Measurements from ENCODE around the gene COPZ1. TPM values are rescaled to one million over a fixed set of nuclear protein-coding genes. Genes with fewer than 3 reads are reported as not detected.

The COPZ1 gene
- total RNA-seq, 1 experiment from 2014 or later: 104 TPM

DNA sequence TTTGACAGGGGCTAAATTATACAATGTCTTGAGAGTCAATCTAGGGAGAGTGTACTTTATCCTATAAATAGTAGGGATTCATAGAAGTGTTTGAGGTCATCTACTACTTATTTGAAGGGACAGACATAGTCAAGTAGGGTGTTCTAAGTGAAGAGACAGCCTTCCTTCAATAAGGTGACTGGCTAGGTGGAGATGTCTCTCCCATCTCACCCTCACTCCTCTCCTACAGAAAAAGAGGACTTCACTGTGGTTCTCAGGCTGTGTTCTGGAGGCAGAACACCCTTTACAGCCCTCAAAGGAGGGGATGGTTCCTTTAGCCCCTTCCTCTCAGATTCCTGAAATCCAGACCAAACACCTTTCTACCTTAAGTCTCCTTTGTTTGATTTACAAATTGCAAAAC is 21.3 kb upstream of the COPZ1 start:
- Histone ChIP-seq H4K5ac (ENCODE audit: insufficient read length, low read depth, low read length) (no peak overlapping the region), H2BK5ac (ENCODE audit: insufficient read length, low read length) (no peak overlapping the region), H2AFZ (ENCODE audit: low read length) (no peak overlapping the region), H4K20me1 (ENCODE audit: control insufficient read depth, insufficient read depth, insufficient read length) (no peaks in the 10 kb centered on the region), H3K27ac (ENCODE audit: insufficient read length, low read depth, low read length) (no peak overlapping the region), H2AK5ac (ENCODE audit: insufficient read length, low read length) (no peak overlapping the region), H3K4ac (ENCODE audit: low read depth, low read length) (no peak overlapping the region), H2BK20ac (ENCODE audit: low read depth, low read length, poor library complexity, severe bottlenecking) (no peak overlapping the region), H3K23ac (ENCODE audit: insufficient read length, low read depth, low read length) (no peak overlapping the region), H2BK12ac (ENCODE audit: insufficient read length, low read depth, low read length) (no peak overlapping the region), H3K23me2 (ENCODE audit: insufficient read length, low read depth, low read length, poor library complexity, severe bottlenecking) (peaks cover 6% of the 10 kb centered on the region), H2BK15ac (ENCODE audit: low read depth, low read length) (no peak overlapping the region), H4K91ac (ENCODE audit: insufficient read length, low read depth, low read length) (no peak overlapping the region), H3K56ac (ENCODE audit: insufficient read length, low read depth, low read length) (no peak overlapping the region), H3K4me1 (ENCODE audit: insufficient read depth, low read length) (peaks cover 11% of the 10 kb centered on the region; the same call in 1 of the 2 replicates), H3K79me2 (ENCODE audit: insufficient read depth, low read length) (no peaks in the 10 kb centered on the region), H3K18ac (ENCODE audit: insufficient read length, low read depth, low read length) (no peak overlapping the region), H3T11ph (ENCODE audit: low read length) (no peak overlapping the region), H3K79me1 (ENCODE audit: insufficient read depth, low read depth, low read length, poor library complexity, severe bottlenecking) (no peaks in the 10 kb centered on the region), H3K4me2 (ENCODE audit: insufficient read depth, insufficient read length, low read length) (no peak overlapping the region), H2BK120ac (ENCODE audit: low read depth, low read length, poor library complexity, severe bottlenecking) (no peak overlapping the region), H3K14ac (ENCODE audit: insufficient read depth, low read length) (no peak overlapping the region), H3K27me3 (ENCODE audit: insufficient read depth, low read length) (peaks cover 7% of the 10 kb centered on the region; the same call in 1 of the 2 replicates), H3K9ac (ENCODE audit: extremely low read depth, insufficient read length, low read length) (no peak overlapping the region), H3K9me3 (ENCODE audit: control insufficient read depth, low read depth, low read length) (no peaks in the 10 kb centered on the region), H4K8ac (replicated peaks; ENCODE audit: insufficient read length, low read depth, low read length) (no peak overlapping the region)
- H3K27ac Mint-ChIP-seq: no peak overlapping the region; a peak in 1 of 7 replicates
- TF ChIP-seq, protein P1, sequence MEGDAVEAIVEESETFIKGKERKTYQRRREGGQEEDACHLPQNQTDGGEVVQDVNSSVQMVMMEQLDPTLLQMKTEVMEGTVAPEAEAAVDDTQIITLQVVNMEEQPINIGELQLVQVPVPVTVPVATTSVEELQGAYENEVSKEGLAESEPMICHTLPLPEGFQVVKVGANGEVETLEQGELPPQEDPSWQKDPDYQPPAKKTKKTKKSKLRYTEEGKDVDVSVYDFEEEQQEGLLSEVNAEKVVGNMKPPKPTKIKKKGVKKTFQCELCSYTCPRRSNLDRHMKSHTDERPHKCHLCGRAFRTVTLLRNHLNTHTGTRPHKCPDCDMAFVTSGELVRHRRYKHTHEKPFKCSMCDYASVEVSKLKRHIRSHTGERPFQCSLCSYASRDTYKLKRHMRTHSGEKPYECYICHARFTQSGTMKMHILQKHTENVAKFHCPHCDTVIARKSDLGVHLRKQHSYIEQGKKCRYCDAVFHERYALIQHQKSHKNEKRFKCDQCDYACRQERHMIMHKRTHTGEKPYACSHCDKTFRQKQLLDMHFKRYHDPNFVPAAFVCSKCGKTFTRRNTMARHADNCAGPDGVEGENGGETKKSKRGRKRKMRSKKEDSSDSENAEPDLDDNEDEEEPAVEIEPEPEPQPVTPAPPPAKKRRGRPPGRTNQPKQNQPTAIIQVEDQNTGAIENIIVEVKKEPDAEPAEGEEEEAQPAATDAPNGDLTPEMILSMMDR (conservative IDR thresholded peaks at IDR 0.05): no peak
- H3K9me3 Mint-ChIP-seq: no peaks in the 10 kb centered on the region
- H3K27me3 Mint-ChIP-seq (ENCODE audit: low read depth): peaks cover 31% of the 10 kb centered on the region
- no peaks in the 10 kb centered on the region for H3K36me3 Mint-ChIP-seq (ENCODE audit: insufficient read depth in 1 of 3, low read depth in 3 of 3)
- DNase-seq: no peak
- H3K4me3 Mint-ChIP-seq: no peak overlapping the region
- peaks cover 58 to 65% of the 10 kb centered on the region in 2 experiments for H3K4me1 Mint-ChIP-seq

Measured in H9 (cell line).